NCI-H748 treated with DMSO at 0.1 percent for 48 hours (cell line): Measurements from ENCODE around the gene ZNF559.

ENCODE experiments used
- DNase-seq: peaks from one replicate; lab custom pipeline; 2025; lab: John Stamatoyannopoulos, UW

ZNF559 gene

GRCh38 chr19:9353011-9353410 lies 29.0 kb downstream of the ZNF559 start:
- DNase-seq = no peak

- DNase-seq = no peak
These were observed 30.7 kb downstream of the ZNF559 start for GRCh38 chr19:9354651-9355050.

DNA sequence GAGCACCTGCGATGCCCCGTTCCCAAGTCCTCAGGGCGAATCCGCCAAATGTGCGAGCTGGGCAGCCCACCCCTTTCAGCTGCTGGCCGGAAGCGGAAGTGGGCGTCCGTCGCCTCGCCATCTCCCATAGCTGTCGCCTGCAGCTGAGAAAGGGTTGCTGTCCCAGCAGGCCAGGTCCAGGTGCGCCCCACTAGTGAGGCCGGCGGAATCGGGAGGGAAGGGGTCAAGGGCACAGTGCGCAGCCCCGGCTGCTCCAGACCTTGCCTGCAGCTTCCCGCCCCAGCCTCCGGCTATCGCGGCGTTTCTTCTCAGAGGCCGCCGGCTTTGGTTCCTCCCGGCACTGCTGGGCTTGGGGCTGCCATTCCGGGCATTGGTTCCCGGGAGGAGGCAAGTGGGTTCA lies 38.9 kb downstream of the ZNF559 start, which contains the start of gene ZNF177:
ZNF177 (plus strand) TSS at position 109 of the 400 bp plus-strand sequence. CDS start 15,299 bp downstream, outside the sequence.
- no peak for DNase-seq

- DNase-seq = no peak
These were observed 47.0 kb downstream of the ZNF559 start for GRCh38 chr19:9370738-9371619.

- no peak for DNase-seq
These were observed 57.4 kb downstream of the ZNF559 start for GRCh38 chr19:9381361-9381785.
